Upper lobe of right lung (tissue), 1 donor: ENCODE data around the gene FAM20A. TPM values are rescaled to one million over a fixed set of nuclear protein-coding genes. Genes with fewer than 3 reads are reported as not detected.

Source experiments
- ATAC-seq: fragments of 200-7000 bp; cut with Tn5 transposase; one replicate; pipeline ENCODE4 v1.9.1; 2020; ENCODE audit warnings: mild to moderate bottlenecking, moderate library complexity
- DNase-seq: peaks from one replicate; pipeline ENCODE4 v3.0.0-alpha.2; 2020
- H3K27ac ChIP-seq: fragments of 200-600 bp; one replicate; pipeline ENCODE4 v1.8.0; 2022
- H3K27me3 ChIP-seq: fragments of 200-600 bp; one replicate; pipeline ENCODE4 v1.8.0; 2022; ENCODE audit warnings: mild to moderate bottlenecking
- H3K36me3 ChIP-seq: fragments of 200-600 bp; one replicate; pipeline ENCODE4 v1.8.0; 2022
- H3K4me1 ChIP-seq: fragments of 200-600 bp; one replicate; pipeline ENCODE4 v1.8.0; 2022
- H3K4me3 ChIP-seq: fragments of 200-600 bp; one replicate; pipeline ENCODE4 v1.8.0; 2022; ENCODE audit warnings: mild to moderate bottlenecking
- H3K9me3 ChIP-seq: fragments of 200-600 bp; one replicate; pipeline ENCODE4 v1.8.0; 2022
- intact Hi-C: fragments of 100-400 bp; cut with DNase I; formaldehyde crosslinking; loops from one replicate; pipeline ENCODE4 v1.11.0; 2022
- long read RNA-seq: library from polyadenylated mRNA; unstranded; transcript quantifications from one replicate; pipeline ENCODE4 v2.0.0, GENCODE V29; 2021
- total RNA-seq: library from RNA; stranded (reverse); fragmentation: NEBNext Ultra II Directional; extraction: Animal tissue kit (Norgen Biotek cat#: 25700); gene quantifications from one replicate; pipeline ENCODE4 v1.2.1, GENCODE V29; 2021
- TF ChIP-seq, protein P1 (sequence below): fragments of 200-600 bp; IDR thresholded peaks from one replicate; pipeline ENCODE4 v1.8.0; 2022; ENCODE audit warnings: antibody characterized with exemption
- donor health status: DM: no; HTN: yes; CAD: no; lungs with severe emphysema.

FAM20A gene
- 43.3 TPM for total RNA-seq
- long read RNA-seq, transcript FAM20A-205 (11 exons, 2,955 nt), result major isoform, 42 of 103 reads
- long read RNA-seq, partial matches to known transcripts, result 20 of 103 reads
- long read RNA-seq, other reads (novel, unspliced or antisense), result 41 of 103 reads

DNA sequence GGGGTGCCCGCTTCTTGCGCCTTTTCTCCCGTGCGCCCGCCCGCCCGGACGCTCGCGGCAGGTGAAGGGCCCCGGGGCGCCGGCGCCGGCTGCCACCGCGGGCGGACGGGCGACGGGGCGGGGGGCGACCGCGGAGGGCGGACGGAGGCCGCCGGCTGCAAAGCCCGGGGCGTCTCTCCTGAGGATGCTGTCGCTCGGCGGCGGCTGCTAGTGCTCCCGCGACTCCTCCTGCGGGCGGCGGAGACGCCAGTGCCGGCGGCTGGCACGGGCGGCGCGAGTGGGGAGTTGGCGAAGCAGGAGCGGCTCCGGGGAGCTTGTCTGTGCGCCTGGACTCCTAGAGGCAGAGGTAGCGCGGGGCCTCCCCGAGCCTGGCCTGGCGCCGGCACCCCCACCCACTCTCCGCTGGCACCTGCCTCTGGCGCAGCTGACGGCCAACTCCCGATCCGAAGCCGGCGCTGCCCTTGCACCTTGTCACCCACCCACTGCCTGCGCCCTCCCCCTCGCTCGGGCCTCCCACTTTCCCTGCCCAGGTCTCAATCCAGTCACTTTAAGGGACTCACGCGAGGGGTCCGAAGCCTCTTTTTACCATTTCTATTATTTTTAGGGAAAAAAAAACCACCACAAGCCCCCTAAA, at the start of gene FAM20A:
FAM20A (minus strand) TSS at position 437 of the 634 bp plus-strand sequence. CDS start 701 bp downstream, outside the sequence.
- intact Hi-C loops, result no loop called here
- peak; percentile 91 for DNase-seq

DNA sequence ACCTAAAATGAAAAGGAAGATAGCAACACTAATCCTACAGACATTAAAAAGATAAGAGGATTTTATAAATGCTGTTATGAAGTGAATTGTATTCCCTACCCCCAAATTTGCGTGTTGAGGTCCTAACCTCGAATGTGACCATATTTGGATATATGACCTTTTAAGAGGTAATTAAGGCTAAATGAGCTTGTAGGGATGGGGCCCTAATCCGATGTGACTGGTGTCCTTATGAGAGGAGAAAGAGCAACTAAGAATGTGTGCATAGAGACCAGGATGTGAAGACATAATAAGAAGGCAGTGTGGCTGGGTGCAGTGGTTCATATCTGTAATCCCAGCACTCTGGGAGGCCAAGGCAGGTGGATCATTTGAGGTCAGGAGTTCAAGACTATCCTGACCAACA, 48.2 kb upstream of the FAM20A start:
- DNase-seq, result no peak
- TF ChIP-seq, protein P1, sequence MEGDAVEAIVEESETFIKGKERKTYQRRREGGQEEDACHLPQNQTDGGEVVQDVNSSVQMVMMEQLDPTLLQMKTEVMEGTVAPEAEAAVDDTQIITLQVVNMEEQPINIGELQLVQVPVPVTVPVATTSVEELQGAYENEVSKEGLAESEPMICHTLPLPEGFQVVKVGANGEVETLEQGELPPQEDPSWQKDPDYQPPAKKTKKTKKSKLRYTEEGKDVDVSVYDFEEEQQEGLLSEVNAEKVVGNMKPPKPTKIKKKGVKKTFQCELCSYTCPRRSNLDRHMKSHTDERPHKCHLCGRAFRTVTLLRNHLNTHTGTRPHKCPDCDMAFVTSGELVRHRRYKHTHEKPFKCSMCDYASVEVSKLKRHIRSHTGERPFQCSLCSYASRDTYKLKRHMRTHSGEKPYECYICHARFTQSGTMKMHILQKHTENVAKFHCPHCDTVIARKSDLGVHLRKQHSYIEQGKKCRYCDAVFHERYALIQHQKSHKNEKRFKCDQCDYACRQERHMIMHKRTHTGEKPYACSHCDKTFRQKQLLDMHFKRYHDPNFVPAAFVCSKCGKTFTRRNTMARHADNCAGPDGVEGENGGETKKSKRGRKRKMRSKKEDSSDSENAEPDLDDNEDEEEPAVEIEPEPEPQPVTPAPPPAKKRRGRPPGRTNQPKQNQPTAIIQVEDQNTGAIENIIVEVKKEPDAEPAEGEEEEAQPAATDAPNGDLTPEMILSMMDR, result no peak
- Histone ChIP-seq H3K4me1 (no peaks in the 10 kb centered on the region), H3K27ac (no peak overlapping the region), H3K36me3 (no peaks in the 10 kb centered on the region), H3K4me3 (no peak overlapping the region), H3K27me3 (no peaks in the 10 kb centered on the region), H3K9me3 (no peaks in the 10 kb centered on the region)
- ATAC-seq, result no peak
- intact Hi-C loops, result no loop called here

More for the DNA sequence above, at the start of gene FAM20A:
- Histone ChIP-seq H3K4me1 (peaks cover 30% of the 10 kb centered on the region), H3K9me3 (no peaks in the 10 kb centered on the region), H3K4me3 (peak within 1 kb of the TSS; percentile 64), H3K27ac (peak within 1 kb of the TSS; percentile 90), H3K27me3 (no peaks in the 10 kb centered on the region), H3K36me3 (no peaks in the 10 kb centered on the region)
- TF ChIP-seq, protein P1, result no peak
- peak; percentile 74 for ATAC-seq

DNA sequence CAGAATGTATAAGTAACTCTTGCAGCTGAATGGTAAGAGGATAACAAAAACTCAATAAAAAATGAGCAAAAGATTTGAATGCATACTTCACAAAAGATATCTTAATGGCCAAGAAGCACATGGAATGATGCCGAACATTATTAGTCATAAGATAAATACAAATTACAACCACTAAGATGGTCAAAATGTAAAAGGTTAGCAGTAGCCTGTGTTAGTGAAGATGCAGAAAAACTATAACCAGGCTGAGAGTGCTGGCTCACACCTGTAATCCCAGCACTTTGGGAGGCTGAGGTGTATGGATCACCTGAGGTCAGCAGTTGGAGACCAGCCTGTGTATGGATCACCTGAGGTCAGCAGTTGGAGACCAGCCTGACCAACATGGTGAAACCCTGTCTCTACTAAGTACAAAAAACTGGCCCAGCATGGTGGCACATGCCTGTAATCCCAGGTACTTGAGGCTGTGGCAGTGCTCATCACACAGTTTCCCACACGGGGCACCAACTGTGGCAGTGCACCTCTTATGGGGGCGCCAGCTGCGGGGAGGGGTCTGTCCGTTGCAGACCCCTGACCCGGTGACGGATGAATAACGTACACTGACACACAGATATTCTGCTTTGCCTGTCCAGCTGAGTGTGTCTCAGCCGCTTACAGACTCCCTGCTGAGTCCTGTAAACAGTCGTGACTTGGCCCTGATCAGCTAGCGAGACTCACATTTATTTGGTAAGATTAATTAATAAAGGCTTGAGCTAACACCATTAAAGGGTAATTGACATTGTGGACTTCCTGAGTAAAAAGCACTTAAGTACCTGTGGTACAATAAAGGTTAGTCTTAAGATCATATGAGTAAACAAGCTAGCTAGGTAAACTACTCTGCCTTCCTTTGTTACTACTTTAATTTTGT, 45.7 kb upstream of the FAM20A start:
- Histone ChIP-seq H3K9me3 (no peaks in the 10 kb centered on the region), H3K27ac (no peak overlapping the region), H3K4me1 (no peaks in the 10 kb centered on the region), H3K27me3 (no peaks in the 10 kb centered on the region), H3K4me3 (no peak overlapping the region), H3K36me3 (no peaks in the 10 kb centered on the region)
- intact Hi-C loops, result no loop called here
- ATAC-seq (peak; percentile 41), DNase-seq (no peak)
- TF ChIP-seq, protein P1, result no peak

DNA sequence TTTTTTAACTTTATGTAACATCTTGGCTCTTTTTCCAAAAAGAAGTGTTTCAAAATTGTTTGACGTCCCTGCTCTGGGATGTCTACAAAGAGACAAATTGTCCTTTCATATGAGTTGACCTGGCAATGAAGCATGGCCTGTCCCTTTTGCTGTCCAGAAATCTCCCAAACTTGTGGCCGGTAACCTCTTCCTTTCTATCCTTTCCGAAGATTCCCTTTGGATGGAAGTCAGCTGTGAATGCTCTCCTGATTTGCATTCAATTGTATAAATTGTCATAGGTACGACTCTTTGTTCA, 40.9 kb upstream of the FAM20A start:
- no peaks in the 10 kb centered on the region for H3K4me1 ChIP-seq
- no peak overlapping the region for H3K27ac ChIP-seq
- DNase-seq (no peak), ATAC-seq (no peak)
- intact Hi-C loops, result no loop called here
- TF ChIP-seq, protein P1, result no peak
- no peak overlapping the region for H3K4me3 ChIP-seq
- H3K36me3 ChIP-seq, result no peaks in the 10 kb centered on the region
- no peaks in the 10 kb centered on the region for H3K27me3 ChIP-seq
- H3K9me3 ChIP-seq, result no peaks in the 10 kb centered on the region

DNA sequence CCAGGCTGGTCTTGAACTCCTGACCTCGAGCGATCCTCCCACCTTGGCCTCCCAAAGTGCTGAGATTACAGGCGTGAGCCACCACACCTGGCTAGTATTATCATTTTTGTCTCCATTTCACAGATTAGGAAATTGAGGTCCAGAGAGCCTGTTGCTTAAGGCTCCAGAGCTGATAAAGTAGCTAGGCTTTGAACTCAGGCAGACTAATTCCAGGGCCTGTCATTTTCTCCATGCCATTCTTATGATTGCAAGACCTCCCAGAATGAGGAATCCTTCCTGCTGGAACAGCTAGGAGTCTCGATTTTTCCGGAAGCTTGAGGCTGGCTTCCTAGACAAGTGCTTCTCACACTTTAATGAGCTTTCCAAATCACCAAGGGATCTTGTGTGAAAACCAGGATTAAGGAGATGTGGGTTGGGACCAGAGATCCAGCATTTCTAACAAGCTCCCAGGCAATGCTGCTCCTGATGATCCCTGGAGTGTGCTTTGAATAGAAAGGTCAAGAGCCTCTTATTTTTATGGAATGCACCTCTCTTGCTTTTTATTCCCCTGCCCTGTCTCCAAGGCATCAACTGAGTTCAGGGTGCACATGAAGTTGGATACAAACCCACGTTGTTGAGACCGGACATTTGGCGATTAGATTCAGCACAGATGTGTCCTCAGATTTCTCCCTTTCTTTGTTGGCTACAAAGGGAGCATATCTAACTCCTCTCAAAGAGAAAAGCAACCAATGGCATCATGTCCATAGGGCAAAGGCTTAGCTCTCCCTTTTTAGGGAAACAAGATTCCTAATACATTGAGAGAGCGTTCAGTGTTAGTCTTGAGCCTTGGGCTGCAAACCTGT, 40.3 kb upstream of the FAM20A start:
- DNase-seq (no peak), ATAC-seq (no peak)
- no peak overlapping the region for H3K4me3 ChIP-seq
- intact Hi-C loops, result no loop called here
- no peaks in the 10 kb centered on the region for H3K27me3 ChIP-seq
- H3K27ac ChIP-seq, result no peak overlapping the region
- no peaks in the 10 kb centered on the region for H3K4me1 ChIP-seq
- TF ChIP-seq, protein P1, result no peak
- no peaks in the 10 kb centered on the region for H3K9me3 ChIP-seq
- no peaks in the 10 kb centered on the region for H3K36me3 ChIP-seq
